EL (cell line): Measurements from ENCODE around the gene MACROD2.

Experiments
- DNase-seq: peaks from one replicate; pipeline ENCODE4 v3.0.0-alpha.2; 2016

MACROD2 gene

GRCh38 chr20:14553774-14554534, 558.6 kb downstream of the MACROD2 start:
- no peak for DNase-seq

GRCh38 chr20:14555676-14556075, 560.4 kb downstream of the MACROD2 start:
- no peak for DNase-seq

- DNase-seq = no peak
Observed at GRCh38 chr20:14556206-14556605, 560.9 kb downstream of the MACROD2 start.

GRCh38 chr20:14559612-14560011, 564.3 kb downstream of the MACROD2 start:
- DNase-seq = no peak

GRCh38 chr20:14561741-14562221, 566.5 kb downstream of the MACROD2 start:
- no peak for DNase-seq

GRCh38 chr20:14562981-14563380, 567.7 kb downstream of the MACROD2 start:
- no peak for DNase-seq

- peak; percentile 11 for DNase-seq
Observed at GRCh38 chr20:14566505-14566904, 571.2 kb downstream of the MACROD2 start.

- DNase-seq = no peak
Observed at GRCh38 chr20:14568225-14568624, 572.9 kb downstream of the MACROD2 start.

- DNase-seq = no peak
Observed at GRCh38 chr20:14568701-14569100, 573.4 kb downstream of the MACROD2 start.

GRCh38 chr20:14569641-14570040, 574.3 kb downstream of the MACROD2 start:
- no peak for DNase-seq

- DNase-seq = no peak
Observed at GRCh38 chr20:14570811-14571210, 575.5 kb downstream of the MACROD2 start.

- DNase-seq = no peak
Observed at GRCh38 chr20:14573676-14574075, 578.4 kb downstream of the MACROD2 start.

GRCh38 chr20:14576196-14576877, 581.0 kb downstream of the MACROD2 start:
- no peak for DNase-seq

GRCh38 chr20:14580418-14581074, 585.2 kb downstream of the MACROD2 start:
- no peak for DNase-seq

- DNase-seq = no peak
Observed at GRCh38 chr20:14581731-14582130, 586.4 kb downstream of the MACROD2 start.

- DNase-seq = peak; percentile 7
Observed at GRCh38 chr20:14582855-14583254, 587.5 kb downstream of the MACROD2 start.

- peak; percentile 30 for DNase-seq
Observed at GRCh38 chr20:14583413-14583812, 588.1 kb downstream of the MACROD2 start.

GRCh38 chr20:14589383-14589782, 594.1 kb downstream of the MACROD2 start:
- no peak for DNase-seq

- no peak for DNase-seq
Observed at GRCh38 chr20:14595051-14595450, 599.7 kb downstream of the MACROD2 start.

- DNase-seq = no peak
Observed at GRCh38 chr20:14597206-14597715, 601.9 kb downstream of the MACROD2 start.

GRCh38 chr20:14599613-14600012, 604.3 kb downstream of the MACROD2 start:
- DNase-seq = no peak

- no peak for DNase-seq
Observed at GRCh38 chr20:14600527-14600926, 605.2 kb downstream of the MACROD2 start.

- no peak for DNase-seq
Observed at GRCh38 chr20:14604143-14604542, 608.8 kb downstream of the MACROD2 start.
